Epithelial cell of esophagus (primary cell): ENCODE results near the gene TIMM50.

Experiments used
- DNase-seq: peaks from one replicate; pipeline ENCODE4 v3.0.0; 2010; ENCODE audit warnings: low read depth
- H3K4me3 ChIP-seq: 2 replicates; pipeline ENCODE4 v1.5.1; 2011; ENCODE audit warnings: mild to moderate bottlenecking, low read length, control low read depth
- TF ChIP-seq, protein P1 (sequence below): IDR thresholded peaks from 2 replicates; pipeline ENCODE4 v1.5.1; 2011; ENCODE audit warnings: low read depth, mild to moderate bottlenecking, low read length, control low read depth, inconsistent platforms; ENCODE audit not compliant: insufficient read depth; ENCODE audit errors: missing control alignments

TIMM50 gene

DNA sequence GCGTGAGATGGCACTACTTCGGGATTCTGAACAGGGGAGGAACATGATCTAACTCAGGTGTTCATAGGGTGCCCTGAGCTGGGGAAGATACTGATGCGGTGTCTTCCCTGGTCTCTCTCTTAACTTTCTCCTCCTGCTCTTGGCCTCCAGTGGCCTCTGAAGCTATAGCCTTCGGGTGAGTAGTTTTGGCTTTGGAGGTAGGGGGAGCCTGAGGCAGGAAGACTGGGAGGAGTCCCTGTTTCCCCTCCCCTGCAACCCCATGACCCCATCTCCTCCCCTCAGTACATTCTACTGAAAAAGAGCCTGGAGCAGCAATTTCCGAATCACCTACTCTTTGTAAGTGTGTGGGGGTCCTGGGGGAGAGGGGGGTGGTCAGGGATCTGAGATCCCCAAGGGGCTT, 37.8 kb downstream of the TIMM50 start:
- no peak for DNase-seq
- H3K4me3 ChIP-seq = no peak overlapping the region
- TF ChIP-seq, protein P1, sequence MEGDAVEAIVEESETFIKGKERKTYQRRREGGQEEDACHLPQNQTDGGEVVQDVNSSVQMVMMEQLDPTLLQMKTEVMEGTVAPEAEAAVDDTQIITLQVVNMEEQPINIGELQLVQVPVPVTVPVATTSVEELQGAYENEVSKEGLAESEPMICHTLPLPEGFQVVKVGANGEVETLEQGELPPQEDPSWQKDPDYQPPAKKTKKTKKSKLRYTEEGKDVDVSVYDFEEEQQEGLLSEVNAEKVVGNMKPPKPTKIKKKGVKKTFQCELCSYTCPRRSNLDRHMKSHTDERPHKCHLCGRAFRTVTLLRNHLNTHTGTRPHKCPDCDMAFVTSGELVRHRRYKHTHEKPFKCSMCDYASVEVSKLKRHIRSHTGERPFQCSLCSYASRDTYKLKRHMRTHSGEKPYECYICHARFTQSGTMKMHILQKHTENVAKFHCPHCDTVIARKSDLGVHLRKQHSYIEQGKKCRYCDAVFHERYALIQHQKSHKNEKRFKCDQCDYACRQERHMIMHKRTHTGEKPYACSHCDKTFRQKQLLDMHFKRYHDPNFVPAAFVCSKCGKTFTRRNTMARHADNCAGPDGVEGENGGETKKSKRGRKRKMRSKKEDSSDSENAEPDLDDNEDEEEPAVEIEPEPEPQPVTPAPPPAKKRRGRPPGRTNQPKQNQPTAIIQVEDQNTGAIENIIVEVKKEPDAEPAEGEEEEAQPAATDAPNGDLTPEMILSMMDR = no peak

DNA sequence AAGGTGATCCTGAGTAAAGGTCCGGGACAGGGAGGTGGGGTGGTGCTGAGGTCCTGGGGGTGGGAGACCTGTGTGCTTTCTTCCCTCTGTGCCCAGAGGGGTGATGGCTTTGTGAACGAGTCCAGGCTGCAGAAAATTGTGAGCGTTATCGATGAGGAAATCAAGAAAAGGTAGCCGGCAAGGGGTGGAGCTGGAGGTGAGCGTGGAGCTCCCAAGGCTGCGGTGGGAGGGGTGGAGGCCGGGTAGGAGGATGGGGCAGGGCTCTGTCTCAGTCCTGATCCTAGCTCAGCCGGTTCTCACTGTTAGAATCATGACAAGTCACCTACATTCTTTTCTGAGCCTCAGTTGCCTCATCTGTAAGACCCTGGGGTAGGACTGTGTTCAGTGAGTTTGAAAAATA, 38.3 kb downstream of the TIMM50 start:
- TF ChIP-seq, protein P1 = no peak
- DNase-seq = no peak
- no peak overlapping the region for H3K4me3 ChIP-seq

DNA sequence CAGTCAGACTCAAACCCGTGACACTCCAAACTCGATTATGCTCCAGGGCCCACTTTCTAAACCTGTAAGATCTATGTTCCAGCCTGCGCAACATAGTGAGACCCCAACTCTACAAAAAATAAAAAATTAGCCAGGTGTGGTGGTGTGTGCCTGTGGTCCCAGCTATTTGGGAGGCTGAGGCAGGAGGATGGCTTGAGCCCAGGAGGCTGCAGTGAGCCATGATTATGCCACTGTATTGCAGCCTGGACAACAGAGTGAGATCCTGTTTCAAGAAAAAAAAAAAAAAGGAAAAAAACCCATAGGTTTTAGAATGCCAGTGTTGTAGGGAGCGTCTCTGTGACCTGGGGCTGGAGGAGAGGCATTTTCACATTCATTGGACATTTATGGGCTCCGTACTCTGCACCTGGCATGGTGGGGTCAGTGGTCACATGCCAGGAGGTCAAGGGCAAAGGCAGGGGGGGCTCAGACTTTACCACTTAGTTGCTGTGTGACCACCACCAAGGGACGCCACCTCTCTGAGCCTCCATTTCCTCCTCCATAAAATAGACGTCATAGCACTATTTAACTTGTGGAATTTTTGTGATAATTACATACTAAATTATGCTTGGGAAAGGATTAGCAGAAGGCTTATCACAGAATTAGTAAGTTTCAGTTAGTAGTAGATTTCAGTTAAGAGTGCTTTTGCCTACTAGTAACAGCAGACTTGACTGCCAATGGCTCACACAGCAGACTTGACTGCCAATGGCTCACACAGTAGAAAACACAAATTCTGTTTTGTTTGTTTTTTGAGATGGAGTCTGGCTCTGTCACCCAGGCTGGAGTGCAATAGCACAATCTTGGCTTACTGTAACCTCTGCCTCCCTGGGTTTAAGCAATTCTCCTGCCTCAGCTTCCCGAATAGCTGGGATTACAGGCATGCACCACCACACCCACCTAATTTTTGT, 40.2 kb downstream of the TIMM50 start:
- TF ChIP-seq, protein P1 = no peak
- no peak overlapping the region for H3K4me3 ChIP-seq
- no peak for DNase-seq

DNA sequence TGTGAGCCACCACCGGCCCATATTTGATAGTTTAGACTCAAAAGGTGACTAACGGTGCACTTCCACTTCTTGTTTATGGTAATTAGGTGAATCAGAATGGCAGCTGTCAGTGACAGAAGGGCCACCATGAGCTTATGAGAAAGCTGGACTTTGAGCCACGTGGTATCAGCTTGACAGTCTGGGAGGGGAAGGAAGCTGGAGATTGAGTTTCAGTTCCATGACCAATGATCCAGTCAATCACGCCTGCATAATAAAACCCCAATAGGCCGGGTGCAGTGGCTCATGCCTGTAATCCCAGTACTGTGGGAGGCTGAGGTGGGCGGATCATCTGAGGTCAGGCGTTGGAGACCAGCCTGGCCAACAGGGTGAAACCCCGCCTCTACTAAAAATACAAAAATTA, 43.9 kb downstream of the TIMM50 start:
- TF ChIP-seq, protein P1 = no peak
- no peak overlapping the region for H3K4me3 ChIP-seq
- DNase-seq = no peak

DNA sequence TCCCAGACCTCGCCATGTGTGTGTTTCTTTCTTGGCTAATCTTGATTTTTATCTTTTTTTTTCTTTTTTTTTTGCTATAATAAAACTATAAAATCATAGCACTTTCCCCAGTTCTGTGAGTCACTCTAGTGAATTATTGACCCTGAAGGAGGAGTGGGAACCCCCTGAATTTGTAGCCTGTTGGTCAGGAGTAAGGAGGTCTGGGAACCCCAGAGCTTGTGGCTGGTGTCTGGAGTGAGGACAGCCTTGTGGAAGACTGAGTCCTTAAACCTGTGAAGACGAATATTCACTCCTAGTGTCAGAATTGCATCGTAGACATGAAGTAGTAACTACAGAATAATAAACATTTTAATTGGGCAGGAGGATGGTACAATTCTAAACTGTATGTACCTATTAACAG, 44.6 kb downstream of the TIMM50 start:
- TF ChIP-seq, protein P1 = no peak
- H3K4me3 ChIP-seq = no peak overlapping the region
- no peak for DNase-seq

DNA sequence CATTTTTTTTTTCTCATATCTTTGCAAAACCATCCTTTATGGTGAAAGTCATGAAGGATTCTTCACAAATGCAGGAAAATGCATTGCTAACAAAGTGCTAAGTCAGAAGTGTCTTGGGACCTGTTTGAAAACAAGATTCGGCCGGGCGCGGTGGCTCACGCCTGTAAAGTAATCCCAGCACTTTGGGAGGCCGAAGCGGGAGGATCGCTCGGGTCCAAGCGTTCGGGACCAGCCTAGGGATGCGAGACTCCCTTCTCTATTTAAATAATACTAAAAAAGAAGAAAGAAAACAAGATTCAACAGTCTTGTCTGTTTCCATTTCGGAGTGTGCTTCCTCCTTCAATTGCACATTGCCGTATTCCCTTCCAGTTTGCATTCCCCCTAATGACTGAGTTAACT, 51.2 kb downstream of the TIMM50 start:
- H3K4me3 ChIP-seq = peak overlapping the region; percentile 84
- TF ChIP-seq, protein P1 = no peak
- no peak for DNase-seq
